Measurements from ENCODE around the gene TMEM270. TPM values are rescaled to one million over a fixed set of nuclear protein-coding genes. Genes with fewer than 3 reads are reported as not detected.

TMEM270 gene
- total RNA-seq, 1 experiment from 2014 or later, result 0.72 TPM

DNA sequence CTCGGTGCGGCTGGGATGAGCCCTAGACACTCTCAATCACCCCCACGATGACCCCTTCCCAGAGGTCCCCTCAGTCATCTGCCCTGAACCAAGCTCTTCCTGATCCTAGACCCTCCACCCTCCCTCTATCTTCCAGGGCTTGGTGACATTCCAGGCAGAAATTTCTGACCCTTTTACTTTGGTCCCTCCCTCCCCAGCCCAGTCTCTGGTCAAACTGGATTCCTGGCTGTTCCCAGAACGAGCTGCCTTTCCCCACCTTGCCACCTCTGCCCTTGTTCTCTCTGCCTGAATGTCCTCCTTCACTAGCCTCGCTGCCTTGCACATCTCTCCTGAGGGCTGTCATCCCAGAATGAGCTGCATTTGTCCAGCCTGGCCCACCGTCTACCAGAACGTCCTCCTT lies 31.5 kb upstream of the TMEM270 start:
- Histone ChIP-seq H3K36me3 (ENCODE audit: control insufficient read depth, insufficient read depth, low read length) (no peaks in the 10 kb centered on the region; the same call in 1 of the 2 replicates), H3K4me1 (ENCODE audit: control insufficient read depth, insufficient read depth, low read length) (peaks cover 42% of the 10 kb centered on the region), H3K27ac (ENCODE audit: low read length) (peak overlapping the region; percentile 96), H3K9me3 (ENCODE audit: control insufficient read depth, insufficient read depth, low read depth, low read length) (no peaks in the 10 kb centered on the region), H3K27me3 (ENCODE audit: control insufficient read depth, insufficient read depth, low read length) (no peaks in the 10 kb centered on the region), H3K4me3 (ENCODE audit: low read depth in 2 of 2, low read length in 2 of 2) (no peak overlapping the region)
- BruUV-seq (replicated peaks), result no TSS peak
- POLR2A ChIA-PET, result interaction anchor here (0.5 kb wide), 1 partner anchor 14 kb away, joined by 7 read pairs; no protein-coding TSS in a partner anchor
- in situ Hi-C loops (cut with HindIII; ENCODE audit: low pct_unique_long_range_greater_than_20kb, low sequenced_read_pairs), result no loop called here
- CTCF ChIA-PET, result interaction anchor here (0.6 to 1.0 kb wide), 2 partner anchors 10 to 13 kb away, joined by 3 to 12 read pairs; partner anchors contain the start of gene METTL27
- TF ChIP-seq, protein P1, sequence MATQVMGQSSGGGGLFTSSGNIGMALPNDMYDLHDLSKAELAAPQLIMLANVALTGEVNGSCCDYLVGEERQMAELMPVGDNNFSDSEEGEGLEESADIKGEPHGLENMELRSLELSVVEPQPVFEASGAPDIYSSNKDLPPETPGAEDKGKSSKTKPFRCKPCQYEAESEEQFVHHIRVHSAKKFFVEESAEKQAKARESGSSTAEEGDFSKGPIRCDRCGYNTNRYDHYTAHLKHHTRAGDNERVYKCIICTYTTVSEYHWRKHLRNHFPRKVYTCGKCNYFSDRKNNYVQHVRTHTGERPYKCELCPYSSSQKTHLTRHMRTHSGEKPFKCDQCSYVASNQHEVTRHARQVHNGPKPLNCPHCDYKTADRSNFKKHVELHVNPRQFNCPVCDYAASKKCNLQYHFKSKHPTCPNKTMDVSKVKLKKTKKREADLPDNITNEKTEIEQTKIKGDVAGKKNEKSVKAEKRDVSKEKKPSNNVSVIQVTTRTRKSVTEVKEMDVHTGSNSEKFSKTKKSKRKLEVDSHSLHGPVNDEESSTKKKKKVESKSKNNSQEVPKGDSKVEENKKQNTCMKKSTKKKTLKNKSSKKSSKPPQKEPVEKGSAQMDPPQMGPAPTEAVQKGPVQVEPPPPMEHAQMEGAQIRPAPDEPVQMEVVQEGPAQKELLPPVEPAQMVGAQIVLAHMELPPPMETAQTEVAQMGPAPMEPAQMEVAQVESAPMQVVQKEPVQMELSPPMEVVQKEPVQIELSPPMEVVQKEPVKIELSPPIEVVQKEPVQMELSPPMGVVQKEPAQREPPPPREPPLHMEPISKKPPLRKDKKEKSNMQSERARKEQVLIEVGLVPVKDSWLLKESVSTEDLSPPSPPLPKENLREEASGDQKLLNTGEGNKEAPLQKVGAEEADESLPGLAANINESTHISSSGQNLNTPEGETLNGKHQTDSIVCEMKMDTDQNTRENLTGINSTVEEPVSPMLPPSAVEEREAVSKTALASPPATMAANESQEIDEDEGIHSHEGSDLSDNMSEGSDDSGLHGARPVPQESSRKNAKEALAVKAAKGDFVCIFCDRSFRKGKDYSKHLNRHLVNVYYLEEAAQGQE (IDR thresholded peaks at IDR 0.05; ENCODE audit: insufficient read depth in 1 of 2, low read depth in 2 of 2, low read length in 1 of 2), result no peak
- TF ChIP-seq TCF7L2 (IDR thresholded peaks at IDR 0.05; ENCODE audit: low read depth, low read length), result no peak
- TF ChIP-seq, protein P2, sequence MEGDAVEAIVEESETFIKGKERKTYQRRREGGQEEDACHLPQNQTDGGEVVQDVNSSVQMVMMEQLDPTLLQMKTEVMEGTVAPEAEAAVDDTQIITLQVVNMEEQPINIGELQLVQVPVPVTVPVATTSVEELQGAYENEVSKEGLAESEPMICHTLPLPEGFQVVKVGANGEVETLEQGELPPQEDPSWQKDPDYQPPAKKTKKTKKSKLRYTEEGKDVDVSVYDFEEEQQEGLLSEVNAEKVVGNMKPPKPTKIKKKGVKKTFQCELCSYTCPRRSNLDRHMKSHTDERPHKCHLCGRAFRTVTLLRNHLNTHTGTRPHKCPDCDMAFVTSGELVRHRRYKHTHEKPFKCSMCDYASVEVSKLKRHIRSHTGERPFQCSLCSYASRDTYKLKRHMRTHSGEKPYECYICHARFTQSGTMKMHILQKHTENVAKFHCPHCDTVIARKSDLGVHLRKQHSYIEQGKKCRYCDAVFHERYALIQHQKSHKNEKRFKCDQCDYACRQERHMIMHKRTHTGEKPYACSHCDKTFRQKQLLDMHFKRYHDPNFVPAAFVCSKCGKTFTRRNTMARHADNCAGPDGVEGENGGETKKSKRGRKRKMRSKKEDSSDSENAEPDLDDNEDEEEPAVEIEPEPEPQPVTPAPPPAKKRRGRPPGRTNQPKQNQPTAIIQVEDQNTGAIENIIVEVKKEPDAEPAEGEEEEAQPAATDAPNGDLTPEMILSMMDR (IDR thresholded peaks at IDR 0.05), result no peak
- no peak for TF ChIP-seq SIN3A (IDR thresholded peaks at IDR 0.05; ENCODE audit: borderline replicate concordance, insufficient read depth, low read depth, low read length)
- TF ChIP-seq POLR2AphosphoS5 (IDR thresholded peaks at IDR 0.05; ENCODE audit: low read depth, low read length), result no peak
- intact Hi-C loops (cut with micrococcal nuclease; ENCODE audit: unreplicated experiment), result no loop called here
- no peak for ATAC-seq
- no peak for DNase-seq (ENCODE audit: low read depth, low spot score)

DNA sequence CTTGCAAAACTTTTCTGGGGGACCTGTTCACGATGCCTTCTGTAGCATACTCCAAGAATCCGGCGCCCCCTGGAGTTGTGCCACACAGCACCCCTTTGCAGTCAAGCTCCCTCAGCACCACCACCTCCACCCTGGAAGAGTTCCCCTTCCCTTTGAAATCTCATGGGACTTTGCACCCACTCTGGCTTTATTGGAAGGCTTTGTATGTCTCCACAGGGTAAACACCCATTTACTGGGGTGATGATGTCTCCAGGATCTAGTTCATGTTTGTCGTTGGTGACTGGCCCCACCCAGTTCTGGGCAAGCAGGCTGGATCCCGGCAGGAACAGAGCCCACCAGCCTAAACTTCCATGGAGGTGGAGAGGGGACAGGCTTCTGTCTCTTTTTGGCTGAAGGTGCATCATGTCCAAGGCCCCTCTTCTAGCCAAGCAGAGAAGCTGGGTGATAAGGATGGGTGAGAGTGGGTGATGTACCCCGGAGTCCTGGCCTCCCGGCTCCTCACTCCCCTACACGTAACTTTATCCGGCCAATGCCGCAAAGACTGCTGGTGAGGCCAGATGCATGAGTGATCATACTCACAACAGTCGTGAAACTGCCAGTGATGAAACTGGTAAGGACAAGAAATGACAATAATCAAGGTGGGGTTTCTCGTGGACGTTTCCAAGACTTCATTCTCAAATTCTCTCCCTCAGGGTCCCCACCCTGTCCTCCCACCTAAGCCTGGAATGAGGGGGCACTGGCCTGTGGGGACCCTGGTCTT lies 30.9 kb upstream of the TMEM270 start:
- peak overlapping the region; percentile 73 to 97; a peak in 3 of 4 replicates for H3K4me3 ChIP-seq (ENCODE audit: low read depth in 2 of 2, low read length in 2 of 2)
- H3K9me3 ChIP-seq (ENCODE audit: control insufficient read depth, insufficient read depth, low read depth, low read length), result no peaks in the 10 kb centered on the region
- DNase-seq (ENCODE audit: low read depth, low spot score), result no peak
- ATAC-seq, result no peak
- BruUV-seq (replicated peaks), result no TSS peak
- POLR2A ChIA-PET, result interaction anchor here (0.5 to 0.6 kb wide), 2 partner anchors 13 to 78 kb away, joined by 6 to 7 read pairs; no protein-coding TSS in a partner anchor
- intact Hi-C loops (cut with micrococcal nuclease; ENCODE audit: unreplicated experiment), result no loop called here
- peaks cover 42% of the 10 kb centered on the region for H3K4me1 ChIP-seq (ENCODE audit: control insufficient read depth, insufficient read depth, low read length)
- TF ChIP-seq SIN3A (IDR thresholded peaks at IDR 0.05; ENCODE audit: borderline replicate concordance, insufficient read depth, low read depth, low read length), result no peak
- TF ChIP-seq POLR2AphosphoS5 (IDR thresholded peaks at IDR 0.05; ENCODE audit: low read depth, low read length), result no peak
- CTCF ChIA-PET, result interaction anchor here (1.0 kb wide), 1 partner anchor 13 kb away, joined by 3 read pairs; the partner anchor contains the start of gene METTL27
- no peaks in the 10 kb centered on the region; the same call in 1 of the 2 replicates for H3K36me3 ChIP-seq (ENCODE audit: control insufficient read depth, insufficient read depth, low read length)
- peak overlapping the region; percentile 96 for H3K27ac ChIP-seq (ENCODE audit: low read length)
- in situ Hi-C loops (cut with HindIII; ENCODE audit: low pct_unique_long_range_greater_than_20kb, low sequenced_read_pairs), result no loop called here
- H3K27me3 ChIP-seq (ENCODE audit: control insufficient read depth, insufficient read depth, low read length), result no peaks in the 10 kb centered on the region

Data from Panc1 (cell line).